ENCODE data around the gene TRIM34. TPM values are rescaled to one million over a fixed set of nuclear protein-coding genes. Genes with fewer than 3 reads are reported as not detected.
"Not testable (repeated sequence)": the region's sequence is repeated elsewhere in the genome, so short reads cannot be mapped to it uniquely, and the experiment has no call there.

TRIM34 gene
- total and polyA plus RNA-seq, 2 donors (not counting 1 experiment from before 2014, with no cell fraction given), result 21.9 to 29.1 TPM

- Histone ChIP-seq H3K36me3 (replicated peaks in 1 of 2; ENCODE audit: control extremely low read depth in 1 of 2, control insufficient read depth in 1 of 2, extremely low read depth in 1 of 2, insufficient read depth in 2 of 2, low read length in 1 of 2) (no peaks in the 10 kb centered on the region), H3K27ac (ENCODE audit: low read length in 2 of 2) (no peak overlapping the region), H3K79me2 (ENCODE audit: control insufficient read depth, insufficient read depth, low read length) (no peaks in the 10 kb centered on the region), H4K20me1 (ENCODE audit: control insufficient read depth, insufficient read depth, low read length, poor library complexity, severe bottlenecking) (no peaks in the 10 kb centered on the region), H3K4me2 (replicated peaks; ENCODE audit: low read depth, low read length, poor library complexity, severe bottlenecking) (no peak overlapping the region), H3K9ac (ENCODE audit: low read length) (no peak overlapping the region), H3K4me1 (ENCODE audit: control insufficient read depth in 2 of 2, insufficient read depth in 2 of 2, low read length in 2 of 2) (peaks cover 9 to 11% of the 10 kb centered on the region in 2 donors), H2AFZ (ENCODE audit: insufficient read depth, low read depth, low read length, poor library complexity, severe bottlenecking) (peak overlapping the region; percentile 3), H3K9me3 (ENCODE audit: control extremely low read depth in 1 of 3, control insufficient read depth in 2 of 3, insufficient read depth in 1 of 3, low read length in 2 of 3) (no peaks in the 10 kb centered on the region), H3K4me3 (ENCODE audit: control extremely low read depth in 1 of 5, extremely low read depth in 1 of 5, insufficient read depth in 1 of 5, low read depth in 2 of 5, low read length in 4 of 5) (no peak overlapping the region), H3K27me3 (replicated peaks in 1 of 4; ENCODE audit: control extremely low read depth in 1 of 4, control insufficient read depth in 3 of 4, insufficient read depth in 4 of 4, low read length in 3 of 4) (peaks cover 0 to 3% (median 1%) of the 10 kb centered on the region in 4 experiments)
- Mint-ChIP-seq H3K27me3 (peaks cover 3% of the 10 kb centered on the region), H3K4me1 (peaks cover 16% of the 10 kb centered on the region), H3K4me3 (no peak overlapping the region), H3K9me3 (ENCODE audit: insufficient read depth) (no peaks in the 10 kb centered on the region), H3K27ac (no peak overlapping the region)
- intact Hi-C loops (cut with micrococcal nuclease), result loop anchor here (1.0 to 10.0 kb wide), 5 partner anchors 84 to 754 kb away; partner anchors contain the start of genes OR52E5 and OR52N2
- peak; percentile 77 for DNase-seq
- CTCF ChIA-PET, result interaction anchor here (0.7 to 3.7 kb wide), 20 partner anchors 8 to 290 kb away, joined by 3 to 28 read pairs (median 4); partner anchors contain the start of genes OR52B6, TRIM22, TRIM34 and TRIM5
- TF ChIP-seq EZH2 (IDR thresholded peaks at IDR 0.05; ENCODE audit: borderline replicate concordance, insufficient read depth, low read depth, low read length, poor library complexity, severe bottlenecking) (no peak), CTCF (IDR thresholded peaks at IDR 0.05) (peak; percentile 83)
- WGBS (ENCODE audit: insufficient coverage), result 76% methylated on average over 5 of the region's 9 CpGs
- POLR2A ChIA-PET, result interaction anchor here (0.5 kb wide), 1 partner anchor 17 kb away, joined by 10 read pairs; no protein-coding TSS in a partner anchor
- peak; percentile 92 for ATAC-seq (ENCODE audit: low read depth)
Observed at GRCh38 chr11:5600374-5600851, 24.4 kb upstream of the TRIM34 start.

- H3K9me3 ChIP-seq (ENCODE audit: control extremely low read depth in 1 of 3, control insufficient read depth in 2 of 3, insufficient read depth in 1 of 3, low read length in 2 of 3); H3K4me3 Mint-ChIP-seq; H3K4me3 ChIP-seq (ENCODE audit: control extremely low read depth in 1 of 5, extremely low read depth in 1 of 5, insufficient read depth in 1 of 5, low read depth in 2 of 5, low read length in 4 of 5); H3K4me1 ChIP-seq (ENCODE audit: control insufficient read depth in 2 of 2, insufficient read depth in 2 of 2, low read length in 2 of 2); H3K27me3 Mint-ChIP-seq; H3K9ac ChIP-seq (ENCODE audit: low read length); H3K79me2 ChIP-seq (ENCODE audit: control insufficient read depth, insufficient read depth, low read length); POLR2A ChIA-PET; H3K4me2 ChIP-seq (replicated peaks; ENCODE audit: low read depth, low read length, poor library complexity, severe bottlenecking); DNase-seq; H3K36me3 ChIP-seq (replicated peaks in 1 of 2; ENCODE audit: control extremely low read depth in 1 of 2, control insufficient read depth in 1 of 2, extremely low read depth in 1 of 2, insufficient read depth in 2 of 2, low read length in 1 of 2); H4K20me1 ChIP-seq (ENCODE audit: control insufficient read depth, insufficient read depth, low read length, poor library complexity, severe bottlenecking); ATAC-seq (ENCODE audit: low read depth); H3K9me3 Mint-ChIP-seq (ENCODE audit: insufficient read depth); H3K27me3 ChIP-seq (replicated peaks in 1 of 4; ENCODE audit: control extremely low read depth in 1 of 4, control insufficient read depth in 3 of 4, insufficient read depth in 4 of 4, low read length in 3 of 4); H3K27ac ChIP-seq (ENCODE audit: low read length in 2 of 2); H2AFZ ChIP-seq (ENCODE audit: insufficient read depth, low read depth, low read length, poor library complexity, severe bottlenecking); H3K4me1 Mint-ChIP-seq; H3K27ac Mint-ChIP-seq: not testable (repeated sequence)
- intact Hi-C loops (cut with micrococcal nuclease), result loop anchor here (10.0 kb wide), 2 partner anchors 292 to 752 kb away; partner anchors contain the start of gene OR52E5
- CTCF ChIA-PET, result interaction anchor here (2.4 kb wide), 1 partner anchor 82 kb away, joined by 9 read pairs; the partner anchor contains the start of gene TRIM5
- WGBS (ENCODE audit: insufficient coverage), result 71% methylated on average over 1 of the region's 4 CpGs
Observed at GRCh38 chr11:5602791-5603190, 22.0 kb upstream of the TRIM34 start.
